HG03558 (cell line): ENCODE data around the gene FBLIM1.
A peak's percentile ranks its signal among the peaks of the same experiment; 100 is the strongest.
"Not testable (repeated sequence)": the region's sequence is repeated elsewhere in the genome, so short reads cannot be mapped to it uniquely, and the experiment has no call there.

ENCODE experiments used
- ATAC-seq: cut with Tn5 transposase; IDR thresholded peaks from one replicate; pipeline ENCODE4 v1.9.1; 2021; ENCODE audit warnings: moderate number of reproducible peaks; ENCODE audit not compliant: unreplicated experiment; ENCODE audit errors: extremely low read depth

Gene FBLIM1

DNA sequence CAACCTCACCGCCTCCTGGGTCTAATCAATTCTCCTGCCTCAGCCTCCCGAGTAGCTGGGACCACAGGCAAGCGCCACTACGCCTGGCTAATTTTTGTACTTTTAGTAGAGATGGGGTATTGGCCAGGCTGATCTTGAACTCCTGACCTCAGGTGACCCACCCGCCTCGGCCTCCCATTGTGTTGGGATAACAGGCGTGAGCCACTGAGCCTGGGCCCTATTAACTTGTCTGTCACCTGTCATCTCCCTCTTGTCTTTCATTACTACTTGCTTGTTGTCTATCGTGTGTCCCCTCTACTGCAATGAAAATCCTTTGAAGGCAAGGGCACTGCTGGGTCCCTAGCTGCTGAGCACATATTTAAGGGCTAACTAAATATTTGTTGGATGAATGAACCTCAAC is 45.5 kb downstream of the FBLIM1 start:
- ATAC-seq: no peak

DNA sequence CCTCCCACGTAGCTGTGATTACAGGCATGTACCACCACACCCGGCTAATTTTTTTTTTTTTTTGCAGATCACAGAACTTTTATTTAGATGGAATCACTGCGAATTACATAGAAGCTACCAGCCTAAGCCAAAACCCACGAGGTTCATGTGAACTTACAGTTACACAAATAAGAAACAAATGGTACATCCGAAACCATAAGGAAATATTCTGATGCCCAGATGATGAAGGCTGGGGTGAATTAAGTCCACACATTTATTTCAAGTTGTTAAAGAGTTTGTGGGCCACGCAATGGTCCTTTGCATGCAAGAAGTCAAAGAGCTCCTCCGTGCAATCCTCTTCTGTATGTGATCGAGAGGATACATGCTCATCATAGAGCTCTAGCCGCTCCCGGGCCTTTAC is 48.5 kb downstream of the FBLIM1 start:
- ATAC-seq: no peak

DNA sequence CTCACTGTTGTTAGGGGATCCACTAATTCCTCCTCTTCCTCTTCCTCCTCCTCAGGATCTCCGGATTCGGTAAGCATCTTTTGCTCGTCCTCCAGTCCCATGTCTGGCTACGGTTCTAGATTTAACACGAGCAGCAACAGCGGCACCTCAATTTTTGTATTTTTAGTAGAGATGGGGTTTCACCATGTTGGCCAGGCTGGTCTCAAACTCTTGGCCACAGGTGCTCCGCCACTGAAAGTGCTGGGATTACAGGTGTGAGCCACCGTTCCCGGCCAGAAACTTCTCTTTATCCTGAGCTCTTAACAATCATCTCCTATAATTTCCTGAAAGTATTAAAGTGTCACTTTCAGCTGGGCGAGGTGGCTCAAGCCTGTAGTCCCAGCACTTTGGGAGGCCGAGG is 49.0 kb downstream of the FBLIM1 start, which contains the start of gene UQCRHL:
Gene UQCRHL, minus strand, starts transcription at position 101 of the 400 bp plus-strand sequence. Its CDS starts 0 bp downstream, at position 101.
- not testable (repeated sequence) for ATAC-seq

DNA sequence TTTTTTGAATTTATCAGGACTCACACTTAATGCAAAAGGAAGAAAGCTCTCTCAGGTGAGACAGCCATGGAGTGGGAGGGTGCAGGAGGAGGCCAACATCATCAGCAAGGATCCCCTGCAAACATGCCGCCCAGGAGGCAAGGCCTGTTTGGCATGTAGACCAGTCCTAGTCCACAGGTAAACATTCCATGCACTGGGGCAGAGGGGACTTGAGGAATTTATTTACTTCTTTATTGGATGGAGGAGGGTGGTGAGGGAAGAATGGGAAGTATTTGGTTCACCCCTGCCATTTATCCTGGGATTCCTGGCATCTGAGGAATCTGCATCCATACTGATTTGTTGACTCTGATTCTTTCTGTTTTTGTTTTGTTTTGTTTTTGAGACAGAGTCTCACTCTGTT is 50.4 kb downstream of the FBLIM1 start:
- ATAC-seq: no peak

DNA sequence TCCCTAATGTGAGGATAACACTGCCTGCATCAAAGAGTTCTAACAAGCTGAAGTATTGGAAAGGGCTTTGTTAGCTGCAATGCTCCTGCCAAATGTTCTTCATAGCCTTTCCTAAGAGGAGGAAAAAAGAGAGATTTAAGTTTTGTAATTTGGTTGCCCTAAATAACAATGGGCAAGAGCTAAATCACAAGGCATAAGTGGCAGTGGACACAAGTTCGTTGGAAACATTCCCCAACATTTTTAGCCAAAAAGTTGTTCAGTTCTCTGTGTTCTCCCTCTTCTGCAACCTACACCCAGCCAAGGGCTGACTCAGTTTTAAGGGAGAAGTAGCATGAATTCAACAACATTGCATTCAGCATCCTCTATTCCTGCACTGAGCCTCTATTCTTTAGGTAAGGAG is 51.5 kb downstream of the FBLIM1 start:
- no peak for ATAC-seq

DNA sequence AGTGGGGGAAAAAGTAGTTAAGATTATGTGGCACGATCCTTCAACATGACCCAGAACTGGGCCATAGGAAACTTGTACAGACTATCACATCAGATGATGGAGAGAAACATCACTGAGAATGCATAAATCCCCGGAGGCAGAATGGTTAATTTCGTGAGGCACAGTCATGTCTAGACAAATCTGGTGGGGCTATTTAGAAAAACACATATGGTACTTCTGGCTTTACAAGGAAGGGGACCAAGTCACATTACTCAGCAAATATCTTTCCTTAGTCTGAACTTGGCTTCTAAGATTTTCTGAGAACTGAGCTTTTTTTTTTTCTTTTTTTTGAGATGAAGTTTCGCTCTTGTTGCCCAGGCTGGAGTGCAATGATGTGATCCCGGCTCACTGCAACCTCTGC is 58.1 kb downstream of the FBLIM1 start:
- ATAC-seq: no peak

DNA sequence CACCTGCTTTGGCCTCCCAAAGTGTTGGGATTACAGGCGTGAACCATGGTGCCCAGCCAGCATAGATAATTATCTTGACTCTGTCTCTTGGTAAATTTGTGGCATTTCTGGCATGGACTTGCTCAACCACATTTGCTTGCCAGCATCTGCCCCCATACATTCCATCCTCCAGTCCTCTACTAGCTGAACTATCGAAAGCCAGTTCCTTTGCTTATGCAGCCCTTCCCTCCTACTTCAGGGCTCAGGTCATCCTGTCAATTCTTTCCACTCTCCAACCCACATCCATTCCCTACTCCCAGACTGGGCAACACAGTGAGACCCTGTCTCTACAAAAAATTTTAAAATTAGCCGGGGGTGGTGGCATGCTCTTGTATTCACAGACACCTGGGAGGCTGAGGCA is 61.9 kb downstream of the FBLIM1 start:
- no peak for ATAC-seq

DNA sequence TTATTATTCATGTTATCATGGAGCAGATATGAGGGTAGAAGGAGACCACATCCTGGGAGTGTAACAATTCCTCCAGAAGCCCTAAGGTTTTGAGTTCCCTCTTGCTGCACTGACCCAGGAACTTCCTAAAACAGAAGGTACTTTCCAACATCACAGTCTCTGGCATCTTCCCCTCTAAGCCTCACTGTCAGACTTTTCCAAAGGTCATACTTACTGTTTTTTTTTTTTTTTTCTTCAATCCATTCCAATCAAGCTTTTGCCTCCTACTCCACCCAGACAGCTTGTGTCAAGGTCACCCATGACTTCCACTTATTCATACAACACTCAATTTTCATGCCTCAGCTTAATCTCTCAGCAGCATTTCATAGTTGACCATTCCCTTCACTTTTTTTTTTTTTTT is 67.2 kb downstream of the FBLIM1 start:
- ATAC-seq: no peak

DNA sequence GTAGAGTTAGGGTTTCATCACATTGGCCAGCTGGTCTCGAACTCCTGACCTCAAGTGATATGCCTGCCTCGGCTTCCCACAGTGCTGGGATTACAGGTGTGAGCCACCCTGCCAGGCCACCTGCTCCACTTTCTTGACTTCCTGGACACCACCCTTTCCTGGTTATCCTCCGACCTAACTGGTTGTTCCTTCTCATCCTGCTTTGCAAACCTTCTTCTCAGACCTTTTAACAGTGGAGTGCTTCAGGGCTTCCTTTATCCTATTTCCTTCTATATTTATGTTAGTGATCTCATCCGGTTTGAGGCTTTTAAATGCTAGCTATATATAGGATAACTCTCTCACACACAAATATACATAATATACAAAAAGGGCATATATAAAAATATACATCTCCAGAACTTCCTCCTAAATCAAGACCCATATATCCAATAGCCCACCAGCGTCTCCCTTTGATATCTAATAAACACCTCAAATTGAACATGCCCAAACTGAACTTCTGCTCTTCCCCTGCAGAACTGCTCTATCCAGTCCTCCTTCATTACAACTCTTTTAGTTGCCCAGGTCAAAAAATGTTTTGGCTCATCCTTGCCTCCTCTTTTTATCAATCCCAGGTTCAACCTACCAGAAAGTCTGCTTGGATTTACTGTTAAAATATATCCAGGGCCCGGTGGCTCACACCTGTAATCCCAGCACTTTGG is 68.4 kb downstream of the FBLIM1 start:
- no peak for ATAC-seq

DNA sequence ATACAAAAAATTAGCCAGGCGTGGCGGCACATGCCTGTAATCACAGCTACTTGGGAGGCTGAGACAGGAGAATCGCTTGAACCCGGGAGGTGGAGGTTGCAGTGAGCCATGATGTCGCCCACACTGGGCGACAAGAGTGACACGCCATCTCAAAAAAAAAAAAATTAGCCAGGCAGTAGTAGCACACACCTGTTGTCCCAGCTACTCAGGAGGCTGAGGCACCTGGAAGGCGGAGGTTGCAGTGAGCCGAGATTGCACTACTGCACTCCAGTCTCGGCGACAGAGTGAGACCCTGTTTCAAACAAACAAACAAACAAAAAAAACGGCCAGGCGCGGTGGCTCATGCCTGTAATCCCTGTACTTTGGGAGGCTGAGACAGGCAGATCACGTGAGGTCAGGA is 69.0 kb downstream of the FBLIM1 start:
- not testable (repeated sequence) for ATAC-seq

DNA sequence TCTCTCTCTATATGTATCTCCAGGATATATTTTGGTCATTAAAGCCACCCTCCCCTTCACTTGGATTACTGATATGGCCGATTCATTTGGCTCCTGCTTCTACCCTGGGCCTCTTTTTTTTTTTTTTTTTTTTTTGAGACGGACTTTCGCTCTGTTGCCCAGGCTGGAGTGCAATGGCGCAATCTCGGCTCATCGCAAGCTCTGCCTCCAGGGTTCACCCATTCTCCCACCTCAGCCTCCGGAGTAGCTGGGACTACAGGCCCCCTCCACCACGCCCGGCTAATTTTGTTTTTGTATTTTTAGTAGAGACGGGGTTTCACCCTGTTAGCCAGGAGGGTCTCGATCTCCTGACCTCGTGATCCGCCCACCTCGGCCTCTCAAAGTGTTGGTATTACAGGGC is 70.3 kb downstream of the FBLIM1 start:
- not testable (repeated sequence) for ATAC-seq

DNA sequence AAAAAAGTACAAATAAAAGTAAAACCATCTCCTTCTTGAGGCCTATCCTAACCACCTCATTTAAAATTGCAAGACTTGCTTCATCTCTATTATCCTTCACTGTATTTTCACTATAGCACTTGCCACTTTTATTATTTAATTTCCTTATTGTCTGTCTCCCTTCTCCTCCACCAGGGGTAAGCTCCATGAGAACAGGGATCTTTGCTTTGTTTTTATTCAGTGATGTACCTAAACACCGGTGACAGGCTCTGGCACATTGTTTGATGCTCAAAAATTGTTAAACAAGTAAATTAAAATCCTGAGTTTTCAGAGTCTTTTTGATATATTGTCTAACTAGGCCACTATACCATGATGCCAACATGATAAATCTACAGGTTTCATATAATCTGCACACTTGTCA is 71.7 kb downstream of the FBLIM1 start:
- no peak for ATAC-seq

DNA sequence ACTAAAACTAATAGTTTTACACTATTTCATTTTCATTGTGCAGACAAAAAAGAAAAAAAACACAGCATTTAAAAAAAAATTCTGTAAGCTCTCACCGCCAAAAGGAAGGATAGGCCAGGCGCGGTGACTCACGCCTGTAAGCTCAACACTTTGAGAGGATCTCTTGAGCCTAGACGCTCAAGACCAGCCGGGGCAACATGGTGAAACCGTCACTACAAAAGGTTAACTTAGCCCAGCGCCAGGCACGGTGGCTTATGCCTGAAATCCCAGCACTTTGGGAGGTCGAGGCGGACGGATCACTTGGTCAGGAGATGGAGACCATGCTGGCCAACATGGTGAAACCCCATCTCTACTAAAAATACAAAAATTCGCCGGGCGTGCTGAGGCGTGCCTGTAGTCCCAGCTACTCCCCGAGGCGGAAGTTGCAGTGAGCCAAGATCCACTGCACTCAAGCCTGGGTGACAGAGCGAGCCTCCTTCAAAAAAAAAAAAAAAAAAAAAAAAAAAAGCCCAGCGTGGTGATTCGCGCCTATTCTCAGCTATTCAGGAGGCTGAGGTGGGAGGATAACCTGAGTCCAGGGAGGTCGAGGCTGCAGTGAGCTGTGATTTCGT is 74.6 kb downstream of the FBLIM1 start:
- ATAC-seq: no peak

DNA sequence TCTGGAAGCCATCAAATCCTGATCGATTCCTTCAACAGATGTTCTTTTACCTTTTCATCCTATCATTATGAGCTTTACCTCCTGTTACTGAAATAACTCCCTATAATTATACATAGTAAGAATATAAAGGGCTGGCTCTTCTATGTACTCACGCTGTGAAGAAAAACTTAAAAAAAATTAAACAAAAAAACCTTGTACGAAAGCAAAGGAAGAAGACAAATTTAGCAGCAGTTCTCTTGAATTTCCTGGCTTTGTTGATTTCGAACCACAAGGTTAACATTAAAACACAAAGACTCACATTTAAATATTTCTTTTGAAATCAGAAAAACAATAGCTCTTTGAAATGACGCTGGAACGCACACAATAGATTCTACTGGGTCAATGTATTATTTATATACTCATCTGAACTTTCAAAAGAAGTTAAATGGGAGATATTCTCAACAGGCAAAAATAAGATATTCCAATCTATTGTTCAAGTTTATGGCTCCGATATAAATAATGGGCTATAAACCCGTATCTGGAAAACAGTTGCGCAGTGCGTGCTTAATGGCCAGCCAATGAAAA is 75.3 kb downstream of the FBLIM1 start:
- ATAC-seq: no peak

DNA sequence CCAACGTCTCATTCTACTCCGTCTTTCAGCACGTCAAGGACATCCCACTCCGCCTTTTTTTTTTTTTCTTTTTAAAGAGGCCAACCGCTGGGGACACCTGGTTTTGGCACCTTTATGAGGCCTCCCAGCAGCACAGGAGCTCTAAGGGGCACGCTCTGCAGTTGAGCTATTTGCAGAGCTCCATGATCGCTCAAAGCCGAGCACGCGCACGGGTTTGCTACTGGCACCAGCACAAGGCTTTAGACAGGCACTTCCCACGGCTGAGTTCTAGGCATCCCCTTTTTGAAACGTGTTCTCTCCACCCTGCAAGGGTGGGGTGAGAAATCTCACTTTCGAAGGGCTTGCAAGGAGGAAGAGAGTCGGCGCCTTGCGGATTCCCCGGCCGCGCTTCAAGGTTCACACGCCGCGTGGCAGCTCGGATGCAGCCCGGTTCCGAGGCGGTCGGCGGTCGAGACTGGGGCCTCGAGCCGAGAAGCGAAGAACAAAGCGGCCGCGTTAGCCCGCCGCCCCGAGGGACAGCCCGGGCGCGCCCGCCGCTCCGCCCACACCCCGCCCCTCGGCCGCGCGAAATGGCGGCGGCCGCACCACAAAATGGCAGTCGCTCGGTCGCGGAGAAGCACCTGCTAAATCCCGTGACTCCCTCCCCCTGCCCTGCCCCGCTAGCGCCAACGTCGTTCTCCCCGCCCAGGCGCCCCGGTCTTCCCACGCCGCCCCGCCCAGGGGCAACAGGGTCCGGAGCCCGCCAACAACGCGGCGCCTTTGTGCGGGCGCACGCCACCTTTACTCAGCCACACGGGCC is 76.0 kb downstream of the FBLIM1 start:
- ATAC-seq: peak; percentile 30

DNA sequence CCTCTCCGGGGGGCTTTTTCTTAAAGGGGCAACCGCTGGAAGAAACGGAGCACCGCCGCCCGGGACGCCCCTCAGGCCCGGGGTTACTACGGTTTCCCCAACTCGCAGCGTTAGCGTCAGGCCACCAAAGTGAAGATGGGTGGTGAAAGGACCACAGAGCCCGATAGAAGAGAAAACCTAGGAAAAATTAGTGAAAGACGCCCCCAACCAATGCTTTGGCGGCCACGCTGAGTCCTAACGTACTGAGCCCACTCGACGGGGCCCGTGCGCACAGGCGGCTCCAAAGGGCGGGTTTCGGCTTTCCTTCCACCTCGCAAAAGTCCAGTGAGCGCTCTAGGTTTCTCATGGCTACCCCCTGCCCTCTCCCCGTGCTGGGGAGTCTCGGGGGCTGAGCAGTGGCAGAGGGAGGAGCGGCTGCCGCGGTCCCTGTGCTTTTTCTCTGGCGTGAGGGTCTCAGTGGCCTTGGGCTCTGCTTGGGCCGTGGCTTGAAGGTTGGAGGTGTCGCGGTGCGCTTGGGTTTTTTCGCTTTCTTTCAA is 76.7 kb downstream of the FBLIM1 start:
- ATAC-seq: no peak

DNA sequence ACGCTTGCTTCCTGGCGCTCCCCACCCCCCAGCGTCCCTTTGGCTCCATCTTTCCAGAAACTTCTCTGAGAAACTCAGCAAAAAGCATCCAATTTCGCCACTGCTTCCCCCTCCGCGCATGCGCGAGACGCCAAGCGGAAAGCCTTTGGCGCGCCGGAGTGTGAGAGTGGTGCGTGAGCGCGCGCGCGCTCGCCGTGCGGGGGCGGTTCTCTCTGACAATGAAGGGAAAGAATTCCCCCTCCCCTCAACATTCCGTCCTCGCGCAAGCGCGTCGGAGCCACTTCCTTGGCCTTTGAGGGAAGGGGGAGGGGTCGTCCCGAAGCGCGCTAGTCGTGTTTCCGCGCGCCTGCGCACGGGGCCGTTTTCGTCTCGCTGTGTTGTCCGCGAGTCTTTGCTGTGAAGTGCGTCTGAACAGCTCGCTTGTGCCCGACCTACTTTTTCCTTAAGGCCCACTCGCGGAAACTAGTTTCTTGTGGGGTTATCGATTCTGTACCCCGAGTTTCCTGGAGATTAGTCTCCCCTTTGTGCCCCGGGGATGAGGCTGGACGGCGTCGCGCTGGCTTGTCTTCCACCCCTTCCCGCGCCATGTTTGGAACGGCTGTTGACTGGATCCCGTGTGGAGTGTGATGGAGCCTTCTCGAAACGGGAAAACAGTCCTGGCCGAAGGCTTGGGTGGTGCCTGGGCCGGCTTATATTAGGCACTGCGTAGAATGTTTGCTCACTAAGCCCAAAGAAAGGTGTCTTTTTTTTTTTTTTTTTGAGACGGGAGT is 77.3 kb downstream of the FBLIM1 start:
- ATAC-seq: no peak
